Keratinocyte (primary cell): ENCODE measurements around the gene SLC26A2. TPM values are rescaled to one million over a fixed set of nuclear protein-coding genes. Genes with fewer than 3 reads are reported as not detected.

Source experiments
- DNase-seq: peaks from one replicate; pipeline ENCODE4 v3.0.0-alpha.2; 2011; ENCODE audit warnings: low read depth, missing footprints, low spot score
- FAIRE-seq: peaks from 2 replicates; lab custom pipeline; 2011; peaks lifted over from hg19 to GRCh38; lab: Jason Lieb, UNC
- H2AFZ ChIP-seq: 2 replicates; pipeline ENCODE4 v1.6.0; 2012; ENCODE audit warnings: low read length, control low read depth, inconsistent platforms; ENCODE audit not compliant: control insufficient read depth
- H3K27ac ChIP-seq: 2 replicates; pipeline ENCODE4 v1.5.1; 2011; ENCODE audit warnings: low read length; ENCODE audit not compliant: control insufficient read depth, insufficient read depth
- H3K27me3 ChIP-seq: 3 replicates; pipeline ENCODE4 v1.6.0; 2011; ENCODE audit warnings: low read length; ENCODE audit not compliant: control insufficient read depth, insufficient read depth; ENCODE audit errors: extremely low read depth
- H3K36me3 ChIP-seq, 2 experiments: 2 replicates in 1 of 2; 3 replicates in 1 of 2; pipeline ENCODE4 v1.5.1; 2011; ENCODE audit warnings: low read length in 2 of 2, mild to moderate bottlenecking in 1 of 2; ENCODE audit not compliant: control insufficient read depth in 2 of 2, insufficient read depth in 2 of 2; ENCODE audit errors: extremely low read depth in 1 of 2
- H3K4me1 ChIP-seq: 3 replicates; pipeline ENCODE4 v1.5.1; 2011; ENCODE audit warnings: low read length; ENCODE audit not compliant: control insufficient read depth, insufficient read depth; ENCODE audit errors: extremely low read depth
- H3K4me2 ChIP-seq: 3 replicates; pipeline ENCODE4 v1.6.0; 2011; ENCODE audit warnings: low read depth, low read length; ENCODE audit not compliant: control insufficient read depth, insufficient read depth; ENCODE audit errors: extremely low read depth
- H3K4me3 ChIP-seq, 3 experiments: fragments of 200-600 bp in 1 of 3; sonication (generic) in 1 of 3; 2 replicates in 2 of 3; 3 replicates in 1 of 3; pipeline ENCODE4 v1.5.1; 2011 to 2016; ENCODE audit warnings: low read length in 3 of 3, mild to moderate bottlenecking in 3 of 3, control low read depth in 2 of 3, inconsistent platforms in 1 of 3, low read depth in 1 of 3, mixed read lengths in 1 of 3, mixed run types in 1 of 3, moderate library complexity in 1 of 3; ENCODE audit not compliant: control insufficient read depth in 2 of 3, insufficient read depth in 2 of 3; ENCODE audit errors: extremely low read depth in 1 of 3
- H3K79me2 ChIP-seq: 2 replicates; pipeline ENCODE4 v1.6.0; 2012; ENCODE audit warnings: low read length; ENCODE audit not compliant: control insufficient read depth, insufficient read depth
- H3K9ac ChIP-seq: 3 replicates; pipeline ENCODE4 v1.6.0; 2011; ENCODE audit warnings: low read length; ENCODE audit not compliant: control insufficient read depth, insufficient read depth; ENCODE audit errors: extremely low read depth
- H3K9me1 ChIP-seq: 3 replicates; pipeline ENCODE4 v1.6.0; 2011; ENCODE audit warnings: low read length; ENCODE audit not compliant: control insufficient read depth, insufficient read depth; ENCODE audit errors: extremely low read depth
- H3K9me3 ChIP-seq: 2 replicates; pipeline ENCODE4 v1.5.1; 2012; ENCODE audit warnings: low read depth, low read length; ENCODE audit not compliant: control insufficient read depth
- H4K20me1 ChIP-seq: 3 replicates; pipeline ENCODE4 v1.6.0; 2011; ENCODE audit warnings: low read length; ENCODE audit not compliant: control insufficient read depth, insufficient read depth; ENCODE audit errors: extremely low read depth
- CTCF ChIP-seq, 3 experiments: IDR thresholded peaks in 1 of 3; conservative IDR thresholded peaks in 1 of 3; optimal IDR thresholded peaks in 1 of 3; 2 replicates in 2 of 3; 3 replicates in 1 of 3; pipeline versions ENCODE3 to v1.5.1; 2011; ENCODE audit warnings: low read length in 3 of 3, mild to moderate bottlenecking in 3 of 3, moderate library complexity in 2 of 3, control low read depth in 1 of 3, inconsistent platforms in 1 of 3; ENCODE audit not compliant: insufficient read depth in 2 of 3; ENCODE audit errors: extremely low read depth in 1 of 3
- EZH2 ChIP-seq: IDR thresholded peaks from one replicate; pipeline ENCODE4 v1.6.1; 2012; ENCODE audit warnings: inconsistent platforms, mild to moderate bottlenecking, low read length, moderate library complexity
- dilution Hi-C: fragments of 300-500 bp; cut with MboI; formaldehyde crosslinking; loops from one replicate; pipeline ENCODE4 v1.7.0; 2020; ENCODE audit warnings: low sequenced_read_pairs; ENCODE audit not compliant: extremely low pct_ligation_motif_present
- polyA plus RNA-seq, 5 experiments: library from polyadenylated mRNA; depleted of rRNA in 3 of 5; stranded (reverse) in 3 of 5; stranded (forward) in 1 of 5; unstranded in 1 of 5; fragments of >200 nt; gene quantifications; 1 replicate in 1 of 5; 2 replicates in 3 of 5; 3 replicates in 1 of 5; pipeline versions ENCODE4 v1.2.1 to v1.2.3, GENCODE V29; 2011 to 2012; ENCODE audit warnings: missing spikeins in 2 of 5, low read depth in 1 of 5, low replicate concordance in 1 of 5

The SLC26A2 gene
- polyA plus RNA-seq, 1 donor (not counting 4 experiments of a cell fraction or from before 2014, with no cell fraction given): 10.3 TPM

- Histone ChIP-seq H3K36me3 (peaks cover 7% of the 10 kb centered on the region in 2 experiments), H3K4me3 (no peak overlapping the region), H3K9me1 (no peaks in the 10 kb centered on the region), H3K4me2 (peak overlapping the region; percentile 50), H3K9ac (no peak overlapping the region), H3K79me2 (no peaks in the 10 kb centered on the region), H3K9me3 (no peaks in the 10 kb centered on the region), H3K4me1 (peaks cover 17% of the 10 kb centered on the region), H3K27me3 (no peaks in the 10 kb centered on the region), H3K27ac (no peak overlapping the region), H4K20me1 (no peaks in the 10 kb centered on the region), H2AFZ (peak overlapping the region; percentile 24)
- DNase-seq (no peak), FAIRE-seq (no peak)
- no peak for TF ChIP-seq CTCF (optimal IDR thresholded peaks at IDR 0.05 in 1 of 3, IDR thresholded peaks at IDR 0.05 in 1 of 3, conservative IDR thresholded peaks at IDR 0.05 in 1 of 3; ENCODE audit: extremely low read depth in 1 of 3, insufficient read depth in 2 of 3, low read length in 3 of 3)
- TF ChIP-seq EZH2: no peak
- dilution Hi-C loops: no loop called here
Observed at GRCh38 chr5:149995385-149996204, 35.0 kb downstream of the SLC26A2 start.

GRCh38 chr5:149996205-149996890 is 35.8 kb downstream of the SLC26A2 start:
- no peak overlapping the region for H3K27ac ChIP-seq
- H3K9me1 ChIP-seq: no peaks in the 10 kb centered on the region
- no peak for TF ChIP-seq EZH2
- no peak for TF ChIP-seq CTCF (optimal IDR thresholded peaks at IDR 0.05 in 1 of 3, IDR thresholded peaks at IDR 0.05 in 1 of 3, conservative IDR thresholded peaks at IDR 0.05 in 1 of 3; ENCODE audit: extremely low read depth in 1 of 3, insufficient read depth in 2 of 3, low read length in 3 of 3)
- no peak overlapping the region for H3K9ac ChIP-seq
- FAIRE-seq (no peak), DNase-seq (no peak)
- peaks cover 7% of the 10 kb centered on the region in 2 experiments for H3K36me3 ChIP-seq
- no peaks in the 10 kb centered on the region for H3K27me3 ChIP-seq
- H2AFZ ChIP-seq: peak overlapping the region; percentile 24
- dilution Hi-C loops: no loop called here
- no peaks in the 10 kb centered on the region for H4K20me1 ChIP-seq
- H3K79me2 ChIP-seq: peaks cover 7% of the 10 kb centered on the region
- peaks cover 17% of the 10 kb centered on the region for H3K4me1 ChIP-seq
- peak overlapping the region; percentile 50 for H3K4me2 ChIP-seq
- no peak overlapping the region for H3K4me3 ChIP-seq
- no peaks in the 10 kb centered on the region for H3K9me3 ChIP-seq
